Activated CD4-positive, alpha-beta T cell treated with anti-CD3 and anti-CD28 coated beads, Interleukin-2, amount 10 ng/mL, durations not matched to agents 7 days and 5 days (primary cell): Measurements from ENCODE around the gene PSMA2. TPM values are rescaled to one million over a fixed set of nuclear protein-coding genes. Genes with fewer than 3 reads are reported as not detected.

Source experiments
- CTCF ChIA-PET: fragments of 350-600 bp; sonication (Branson Sonifier 250); formaldehyde crosslinking; loops from one replicate; lab custom pipeline; 2021; ENCODE audit warnings: antibody characterized with exemption; lab: Charles Lee
- POLR2A ChIA-PET: fragments of 350-600 bp; sonication (Branson Sonifier 250); formaldehyde crosslinking; loops from one replicate; lab custom pipeline; 2021; ENCODE audit warnings: antibody characterized with exemption; lab: Charles Lee
- DNase-seq: peaks from one replicate; pipeline ENCODE4 v3.0.0-alpha.2; 2020
- H3K27ac Mint-ChIP-seq: one replicate; pipeline ENCODE4 v1.8.0; 2021; ENCODE audit warnings: mild to moderate bottlenecking, moderate library complexity, mixed read lengths
- H3K27me3 Mint-ChIP-seq: one replicate; pipeline ENCODE4 v1.8.0; 2021; ENCODE audit warnings: mixed read lengths
- H3K36me3 Mint-ChIP-seq: one replicate; pipeline ENCODE4 v1.8.0; 2021; ENCODE audit warnings: low read depth, mixed read lengths
- H3K4me1 Mint-ChIP-seq: one replicate; pipeline ENCODE4 v1.8.0; 2021; ENCODE audit warnings: mixed read lengths
- H3K4me3 Mint-ChIP-seq: one replicate; pipeline ENCODE4 v1.8.0; 2021; ENCODE audit warnings: mild to moderate bottlenecking, moderate library complexity, mixed read lengths
- H3K9me3 Mint-ChIP-seq: one replicate; pipeline ENCODE4 v1.8.0; 2021; ENCODE audit warnings: mixed read lengths
- total RNA-seq, 2 experiments: library from RNA; stranded (reverse); gene quantifications; one replicate each; pipeline ENCODE4 v1.2.3, GENCODE V29; 2021

Gene PSMA2
- total RNA-seq, 2 experiments from 2014 or later: 104 to 127 TPM

DNA sequence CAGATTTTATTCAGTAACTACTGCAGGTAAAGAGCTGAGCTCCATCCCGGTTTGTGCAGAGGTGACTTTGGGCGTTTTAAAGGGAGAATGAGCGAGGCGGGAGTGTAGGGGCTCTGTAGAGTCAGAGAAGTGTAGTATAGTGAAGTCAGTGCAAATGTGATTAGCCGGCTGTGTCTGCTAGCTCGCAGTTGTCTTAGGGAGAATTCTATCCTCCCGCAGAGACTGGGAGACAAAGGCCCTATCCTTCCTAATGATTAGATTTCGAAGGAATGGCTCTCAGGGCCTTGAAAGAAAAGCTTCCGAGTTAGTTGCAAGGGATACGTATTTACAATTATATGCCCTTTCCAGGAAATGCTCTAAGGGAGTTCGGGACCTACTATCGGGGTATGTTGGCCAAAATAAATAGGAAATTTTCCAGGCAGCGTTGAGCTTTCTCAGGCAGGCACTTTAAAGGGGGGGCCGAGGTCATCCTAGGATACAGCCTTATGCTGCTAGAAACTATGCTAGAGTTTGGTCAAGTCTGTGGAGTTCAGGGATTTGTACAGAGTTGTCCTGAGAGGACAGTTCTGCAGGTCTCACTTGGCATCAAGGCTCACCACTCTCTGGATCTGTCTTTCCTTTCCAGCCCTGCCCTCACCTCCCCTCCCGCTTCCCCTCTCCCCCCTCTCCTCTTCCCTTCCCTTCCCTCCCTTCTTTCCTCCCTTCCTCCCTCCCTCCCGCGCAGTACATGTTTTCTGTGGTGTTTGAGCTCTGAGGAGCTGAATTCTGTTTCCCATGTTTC lies 1.0 kb upstream of the PSMA2 start:
- POLR2A ChIA-PET: interaction anchor here (0.7 kb wide), 1 partner anchor 9 kb away, joined by 11 read pairs; no protein-coding TSS in a partner anchor
- Mint-ChIP-seq H3K27me3 (no peaks in the 10 kb centered on the region), H3K4me1 (peaks cover 58% of the 10 kb centered on the region), H3K27ac (peak overlapping the region; percentile 98), H3K4me3 (peak overlapping the region; percentile 99), H3K36me3 (peaks cover 37% of the 10 kb centered on the region), H3K9me3 (no peaks in the 10 kb centered on the region)
- DNase-seq: no peak
- CTCF ChIA-PET: interaction anchor here (3.7 kb wide), 1 partner anchor 8 kb away, joined by 17 read pairs; no protein-coding TSS in a partner anchor

DNA sequence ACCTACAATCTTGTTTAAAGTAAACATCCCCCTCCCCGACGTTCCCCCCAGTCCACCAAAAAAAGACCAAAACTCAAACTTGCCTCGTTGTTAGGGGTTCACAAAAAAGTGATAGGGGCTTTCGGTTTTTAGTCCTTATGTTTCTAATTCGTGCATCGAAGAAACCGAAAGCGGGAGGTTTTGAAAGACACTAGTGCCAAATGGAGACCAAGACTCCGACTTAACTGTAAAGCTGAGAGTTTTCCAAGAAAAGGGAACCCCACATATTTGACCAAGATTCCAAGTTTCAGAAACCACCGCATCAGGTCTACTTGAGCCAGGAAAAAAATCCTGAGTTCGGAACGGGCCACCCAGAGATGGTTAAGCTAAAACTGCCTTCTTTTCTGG lies 534 bp downstream of the PSMA2 start:
- no peaks in the 10 kb centered on the region for H3K27me3 Mint-ChIP-seq
- CTCF ChIA-PET: interaction anchor here (0.7 to 3.7 kb wide), 5 partner anchors 10 to 833 kb away, joined by 3 to 17 read pairs (median 3); partner anchors contain the start of gene STK17A
- peak; percentile 59 for DNase-seq

DNA sequence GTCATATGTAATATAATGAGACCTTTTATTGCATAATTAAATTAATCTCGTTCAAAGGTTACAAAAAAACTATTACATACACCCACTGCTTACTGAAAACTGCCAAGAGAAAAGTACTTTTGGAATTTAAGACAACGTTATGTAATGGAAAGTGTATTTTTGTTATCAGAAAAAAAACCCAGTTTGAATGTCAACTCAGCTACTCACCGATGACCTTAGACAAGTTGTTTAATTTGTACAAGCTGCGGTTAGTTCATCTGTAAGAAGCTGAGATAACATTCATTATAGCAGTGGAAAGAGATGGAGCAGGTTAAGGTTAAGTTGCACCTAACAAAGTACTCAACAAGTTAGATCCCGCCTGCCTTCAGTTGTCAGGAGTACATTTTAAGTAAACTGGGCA lies 1.1 kb downstream of the PSMA2 start:
- H3K4me3 Mint-ChIP-seq: peak overlapping the region; percentile 99
- no peak for DNase-seq
- H3K27ac Mint-ChIP-seq: peak overlapping the region; percentile 98
- peaks cover 33% of the 10 kb centered on the region for H3K36me3 Mint-ChIP-seq
- H3K4me1 Mint-ChIP-seq: peaks cover 72% of the 10 kb centered on the region
- CTCF ChIA-PET: interaction anchor here (0.6 to 3.7 kb wide), 3 partner anchors 8 to 13 kb away, joined by 3 to 17 read pairs (median 4); no protein-coding TSS in a partner anchor
- H3K9me3 Mint-ChIP-seq: no peaks in the 10 kb centered on the region
- POLR2A ChIA-PET: interaction anchor here (0.7 kb wide), 1 partner anchor 717 kb away, joined by 3 read pairs; no protein-coding TSS in a partner anchor
- H3K27me3 Mint-ChIP-seq: no peaks in the 10 kb centered on the region

More for the DNA sequence above, 534 bp downstream of the PSMA2 start:
- H3K9me3 Mint-ChIP-seq: no peaks in the 10 kb centered on the region
- peak overlapping the region; percentile 98 for H3K27ac Mint-ChIP-seq
- POLR2A ChIA-PET: interaction anchor here (0.7 to 0.9 kb wide), 4 partner anchors 18 to 717 kb away, joined by 3 to 4 read pairs (median 3); no protein-coding TSS in a partner anchor
- peak overlapping the region; percentile 99 for H3K4me3 Mint-ChIP-seq
- peaks cover 71% of the 10 kb centered on the region for H3K4me1 Mint-ChIP-seq
- H3K36me3 Mint-ChIP-seq: peaks cover 38% of the 10 kb centered on the region

DNA sequence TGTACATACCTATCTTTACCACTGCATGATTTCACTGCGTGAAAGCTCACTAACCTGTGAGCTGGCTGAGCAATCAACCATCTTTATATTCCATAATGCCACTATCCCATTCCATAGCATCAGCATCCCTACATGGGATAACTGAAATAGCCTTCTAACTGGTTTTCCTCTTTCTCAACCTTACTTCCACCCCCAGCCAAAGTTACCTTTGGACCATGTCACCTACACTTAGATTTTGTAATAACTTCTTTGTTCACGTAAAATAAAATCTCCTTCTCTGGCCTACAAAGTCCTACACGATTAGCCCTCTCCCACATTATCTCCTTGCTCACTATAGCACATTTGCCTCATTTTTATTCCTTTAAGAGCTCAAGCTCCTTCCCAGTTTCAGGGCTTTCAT lies 2.5 kb downstream of the PSMA2 start:
- CTCF ChIA-PET: interaction anchor here (0.6 to 1.9 kb wide), 5 partner anchors 11 to 910 kb away, joined by 3 to 9 read pairs (median 3); partner anchors contain the start of gene STK17A
- Mint-ChIP-seq H3K27me3 (no peaks in the 10 kb centered on the region), H3K27ac (peak overlapping the region; percentile 7), H3K4me1 (peaks cover 75% of the 10 kb centered on the region), H3K4me3 (peak overlapping the region; percentile 99), H3K9me3 (no peaks in the 10 kb centered on the region), H3K36me3 (peaks cover 36% of the 10 kb centered on the region)
- DNase-seq: no peak
- POLR2A ChIA-PET: no interaction called here

DNA sequence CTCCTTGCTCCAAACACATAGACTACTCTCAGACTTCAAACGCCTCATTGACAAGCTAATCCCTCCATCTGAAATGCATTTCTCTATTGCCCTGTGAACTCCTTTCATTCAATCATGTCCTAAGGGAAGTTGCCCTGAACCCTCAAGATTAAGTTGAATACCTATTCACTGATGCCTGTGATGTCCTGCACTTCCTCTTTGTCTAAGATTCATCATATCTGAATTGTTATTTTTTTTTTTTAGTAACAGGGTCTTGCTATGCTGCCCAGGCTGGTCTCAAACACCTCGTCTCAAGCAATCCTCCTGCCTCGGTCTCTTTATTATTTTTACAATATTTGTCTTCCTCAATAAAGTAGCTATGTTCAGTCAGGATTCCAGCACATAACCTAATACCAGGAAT lies 3.2 kb downstream of the PSMA2 start:
- Mint-ChIP-seq H3K4me1 (peaks cover 72% of the 10 kb centered on the region), H3K27ac (no peak overlapping the region), H3K4me3 (no peak overlapping the region), H3K27me3 (no peaks in the 10 kb centered on the region), H3K9me3 (no peaks in the 10 kb centered on the region), H3K36me3 (peaks cover 39% of the 10 kb centered on the region)
- CTCF ChIA-PET: interaction anchor here (0.6 to 1.9 kb wide), 4 partner anchors 13 to 911 kb away, joined by 3 to 9 read pairs (median 3); partner anchors contain the start of gene C7orf25
- POLR2A ChIA-PET: no interaction called here
- DNase-seq: no peak

- no peak for DNase-seq
- H3K9me3 Mint-ChIP-seq: no peaks in the 10 kb centered on the region
- H3K36me3 Mint-ChIP-seq: peaks cover 48% of the 10 kb centered on the region
- no peak overlapping the region for H3K27ac Mint-ChIP-seq
- ChIA-PET CTCF (interaction anchor here (1.2 kb wide), 1 partner anchor 15 kb away, joined by 3 read pairs; no protein-coding TSS in a partner anchor), POLR2A (interaction anchor here (0.7 kb wide), 1 partner anchor 1183 kb away, joined by 3 read pairs; no protein-coding TSS in a partner anchor)
- peaks cover 67% of the 10 kb centered on the region for H3K4me1 Mint-ChIP-seq
- no peak overlapping the region for H3K4me3 Mint-ChIP-seq
- H3K27me3 Mint-ChIP-seq: no peaks in the 10 kb centered on the region
Observed at GRCh38 chr7:42926204-42926603, 5.8 kb downstream of the PSMA2 start.

DNA sequence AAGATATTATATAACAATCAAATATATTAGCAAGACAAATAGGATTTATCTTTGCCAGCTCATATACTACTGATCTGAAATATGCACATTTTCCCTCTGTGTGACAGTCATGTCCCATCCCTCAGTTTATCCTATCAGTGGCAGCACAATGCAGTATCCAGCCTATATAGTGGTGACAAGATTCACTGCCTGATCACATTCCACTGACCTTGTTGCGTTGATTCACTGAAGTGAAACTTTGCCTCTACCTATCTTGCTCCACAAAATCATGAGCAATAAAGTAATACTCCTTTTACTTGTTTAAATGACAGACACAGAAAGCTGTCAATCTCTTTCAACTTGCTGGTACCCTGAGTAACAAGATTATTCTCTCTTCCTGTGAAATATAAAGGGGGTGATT lies 6.3 kb downstream of the PSMA2 start:
- CTCF ChIA-PET: no interaction called here
- POLR2A ChIA-PET: no interaction called here
- Mint-ChIP-seq H3K4me3 (no peak overlapping the region), H3K4me1 (peaks cover 63% of the 10 kb centered on the region), H3K27me3 (no peaks in the 10 kb centered on the region), H3K27ac (no peak overlapping the region), H3K9me3 (no peaks in the 10 kb centered on the region), H3K36me3 (peaks cover 53% of the 10 kb centered on the region)
- no peak for DNase-seq

GRCh38 chr7:42924223-42924838 lies 7.6 kb downstream of the PSMA2 start:
- H3K27me3 Mint-ChIP-seq: no peaks in the 10 kb centered on the region
- POLR2A ChIA-PET: interaction anchor here (1.2 kb wide), 1 partner anchor 8 kb away, joined by 11 read pairs; no protein-coding TSS in a partner anchor
- peak overlapping the region; percentile 57 for H3K27ac Mint-ChIP-seq
- no peak overlapping the region for H3K4me3 Mint-ChIP-seq
- peaks cover 64% of the 10 kb centered on the region for H3K36me3 Mint-ChIP-seq
- H3K4me1 Mint-ChIP-seq: peaks cover 51% of the 10 kb centered on the region
- H3K9me3 Mint-ChIP-seq: no peaks in the 10 kb centered on the region
- no peak for DNase-seq
- CTCF ChIA-PET: interaction anchor here (0.6 to 0.7 kb wide), 2 partner anchors 8 to 651 kb away, joined by 3 read pairs; no protein-coding TSS in a partner anchor

GRCh38 chr7:42922017-42922753 lies 9.8 kb downstream of the PSMA2 start:
- Mint-ChIP-seq H3K4me1 (peaks cover 31% of the 10 kb centered on the region), H3K4me3 (no peak overlapping the region), H3K27ac (no peak overlapping the region), H3K27me3 (no peaks in the 10 kb centered on the region), H3K36me3 (peaks cover 69% of the 10 kb centered on the region), H3K9me3 (no peaks in the 10 kb centered on the region)
- ChIA-PET CTCF (no interaction called here), POLR2A (no interaction called here)
- DNase-seq: no peak

GRCh38 chr7:42915356-42915755 lies 16.6 kb downstream of the PSMA2 start:
- H3K4me1 Mint-ChIP-seq: peaks cover 59% of the 10 kb centered on the region
- peaks cover 61% of the 10 kb centered on the region for H3K36me3 Mint-ChIP-seq
- no peak for DNase-seq
- no peak overlapping the region for H3K27ac Mint-ChIP-seq
- ChIA-PET CTCF (interaction anchor here (1.4 kb wide), 1 partner anchor 26 kb away, joined by 3 read pairs; no protein-coding TSS in a partner anchor), POLR2A (no interaction called here)
- no peaks in the 10 kb centered on the region for H3K27me3 Mint-ChIP-seq
- no peak overlapping the region for H3K4me3 Mint-ChIP-seq
- H3K9me3 Mint-ChIP-seq: no peaks in the 10 kb centered on the region

DNA sequence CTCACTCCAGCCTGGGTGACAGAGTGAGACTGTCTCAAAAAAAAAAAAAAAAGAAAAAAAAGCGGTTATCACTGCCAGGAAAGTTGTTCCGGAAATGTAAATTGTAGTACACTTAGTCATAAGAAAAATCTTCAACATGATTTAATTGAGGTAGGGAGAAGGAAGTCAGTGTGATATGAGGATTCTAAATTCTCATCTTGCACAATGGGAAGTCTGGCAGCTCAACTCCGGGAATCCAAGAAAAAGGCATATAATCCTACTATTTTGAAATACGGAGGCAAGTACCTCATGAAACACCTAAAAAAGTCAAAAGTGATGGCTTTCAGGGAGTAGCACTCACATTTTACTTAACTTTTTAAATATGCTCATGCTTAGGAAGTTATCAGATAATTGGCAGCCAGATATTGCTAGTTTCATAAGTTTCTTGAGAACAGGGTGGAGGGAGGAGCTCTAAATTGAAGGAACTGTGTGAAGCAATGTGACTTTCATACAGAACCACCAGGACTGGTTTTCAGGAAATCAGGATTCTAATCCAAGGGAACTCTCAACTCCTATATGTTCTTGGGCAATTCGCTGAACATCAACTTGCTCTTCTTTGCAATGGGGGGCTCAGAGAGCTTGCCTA lies 17.4 kb downstream of the PSMA2 start:
- no peaks in the 10 kb centered on the region for H3K27me3 Mint-ChIP-seq
- H3K36me3 Mint-ChIP-seq: peaks cover 61% of the 10 kb centered on the region
- H3K4me3 Mint-ChIP-seq: no peak overlapping the region
- no peak for DNase-seq
- peak overlapping the region; percentile 90 for H3K27ac Mint-ChIP-seq
- peaks cover 62% of the 10 kb centered on the region for H3K4me1 Mint-ChIP-seq
- H3K9me3 Mint-ChIP-seq: no peaks in the 10 kb centered on the region
- ChIA-PET POLR2A (no interaction called here), CTCF (interaction anchor here (1.4 kb wide), 1 partner anchor 26 kb away, joined by 3 read pairs; no protein-coding TSS in a partner anchor)
